ENCODE results near the gene ZNF133.
"Not testable (repeated sequence)": the region's sequence is repeated elsewhere in the genome, so short reads cannot be mapped to it uniquely, and the experiment has no call there.

The ZNF133 gene

GRCh38 chr20:18287546-18287914 lies 797 bp upstream of the ZNF133 start:
- DNase-seq = no peak

GRCh38 chr20:18288749-18289267 lies 481 bp downstream of the ZNF133 start:
- no peak for DNase-seq

GRCh38 chr20:18289306-18289705 lies 979 bp downstream of the ZNF133 start:
- DNase-seq = no peak

- DNase-seq = no peak
Measured at GRCh38 chr20:18299364-18299763, 11.0 kb downstream of the ZNF133 start.

- DNase-seq = no peak
Measured at GRCh38 chr20:18304618-18305017, 16.3 kb downstream of the ZNF133 start.

- DNase-seq = no peak
Measured at GRCh38 chr20:18307301-18307700, 19.0 kb downstream of the ZNF133 start.

GRCh38 chr20:18310051-18310450 lies 21.7 kb downstream of the ZNF133 start:
- DNase-seq = no peak

GRCh38 chr20:18310592-18310991 lies 22.3 kb downstream of the ZNF133 start:
- no peak for DNase-seq

GRCh38 chr20:18312723-18313122 lies 24.4 kb downstream of the ZNF133 start:
- no peak for DNase-seq

- DNase-seq = no peak
Measured at GRCh38 chr20:18313411-18313810, 25.1 kb downstream of the ZNF133 start.

- no peak for DNase-seq
Measured at GRCh38 chr20:18314786-18315406, 26.6 kb downstream of the ZNF133 start.

GRCh38 chr20:18316166-18316565 lies 27.8 kb downstream of the ZNF133 start:
- DNase-seq = no peak

- DNase-seq = no peak
Measured at GRCh38 chr20:18321316-18321715, 33.0 kb downstream of the ZNF133 start.

GRCh38 chr20:18321976-18322950 lies 33.9 kb downstream of the ZNF133 start:
- DNase-seq = no peak

GRCh38 chr20:18323705-18324104 lies 35.4 kb downstream of the ZNF133 start:
- no peak for DNase-seq

- no peak for DNase-seq
Measured at GRCh38 chr20:18324596-18325089, 36.3 kb downstream of the ZNF133 start.

GRCh38 chr20:18326990-18327389 lies 38.7 kb downstream of the ZNF133 start:
- no peak for DNase-seq

- no peak for DNase-seq
Measured at GRCh38 chr20:18331694-18332093, 43.4 kb downstream of the ZNF133 start.

GRCh38 chr20:18349749-18350148 lies 61.4 kb downstream of the ZNF133 start:
- not testable (repeated sequence) for DNase-seq

- no peak for DNase-seq
Measured at GRCh38 chr20:18359854-18360253, 71.5 kb downstream of the ZNF133 start.

- DNase-seq = no peak
Measured at GRCh38 chr20:18360635-18361034, 72.3 kb downstream of the ZNF133 start.

GRCh38 chr20:18361678-18362077 lies 73.4 kb downstream of the ZNF133 start:
- no peak for DNase-seq

- DNase-seq = no peak
Measured at GRCh38 chr20:18362916-18363315, 74.6 kb downstream of the ZNF133 start.

GRCh38 chr20:18363708-18364107 lies 75.4 kb downstream of the ZNF133 start:
- no peak for DNase-seq

Measured in NCI-H1417 treated with DMSO at 0.1 percent for 48 hours (cell line).